GM03348 (cell line): ENCODE measurements around the gene PDE10A.
A peak's percentile ranks its signal among the peaks of the same experiment; 100 is the strongest.

Source experiments
- DNase-seq: peaks from one replicate; pipeline ENCODE4 v3.0.0; 2012; ENCODE audit warnings: low spot score

The PDE10A gene

DNA sequence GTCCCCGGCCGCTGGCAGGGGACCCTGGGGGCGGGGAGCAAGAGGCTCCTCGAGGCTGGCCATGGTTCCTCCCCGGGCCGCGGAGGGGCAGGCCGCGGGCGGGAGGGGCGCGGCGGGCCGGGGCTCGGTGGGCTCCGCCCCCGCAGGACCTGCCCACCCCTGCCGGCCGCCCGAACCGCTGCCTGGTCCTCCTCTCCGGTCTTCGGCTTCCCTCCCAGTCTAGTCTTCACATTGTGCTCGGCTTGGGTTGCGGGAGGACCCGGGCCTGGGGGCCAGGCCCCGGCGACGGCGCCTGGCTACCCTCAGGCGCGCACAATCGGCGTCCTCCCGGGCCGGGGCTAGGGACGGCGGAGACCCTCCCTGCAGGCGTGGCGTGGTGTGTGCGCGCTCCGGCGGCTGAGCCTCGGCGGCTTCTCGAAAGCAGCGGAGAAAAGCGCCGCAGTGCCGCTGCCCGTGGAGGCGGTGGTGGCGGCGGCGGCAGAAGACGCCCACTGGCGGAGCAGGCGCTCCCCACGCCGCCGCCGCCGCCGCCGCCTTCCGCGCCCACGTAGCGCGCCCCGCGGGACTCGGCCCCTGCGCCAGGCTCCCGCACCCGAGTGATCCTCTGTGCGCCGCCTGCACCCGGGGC, at the start of gene PDE10A:
TSS of gene PDE10A (minus strand) at position 493 of the 628 bp plus-strand sequence. CDS start at position 63, 430 bp downstream.
- peak; percentile 70 for DNase-seq

DNA sequence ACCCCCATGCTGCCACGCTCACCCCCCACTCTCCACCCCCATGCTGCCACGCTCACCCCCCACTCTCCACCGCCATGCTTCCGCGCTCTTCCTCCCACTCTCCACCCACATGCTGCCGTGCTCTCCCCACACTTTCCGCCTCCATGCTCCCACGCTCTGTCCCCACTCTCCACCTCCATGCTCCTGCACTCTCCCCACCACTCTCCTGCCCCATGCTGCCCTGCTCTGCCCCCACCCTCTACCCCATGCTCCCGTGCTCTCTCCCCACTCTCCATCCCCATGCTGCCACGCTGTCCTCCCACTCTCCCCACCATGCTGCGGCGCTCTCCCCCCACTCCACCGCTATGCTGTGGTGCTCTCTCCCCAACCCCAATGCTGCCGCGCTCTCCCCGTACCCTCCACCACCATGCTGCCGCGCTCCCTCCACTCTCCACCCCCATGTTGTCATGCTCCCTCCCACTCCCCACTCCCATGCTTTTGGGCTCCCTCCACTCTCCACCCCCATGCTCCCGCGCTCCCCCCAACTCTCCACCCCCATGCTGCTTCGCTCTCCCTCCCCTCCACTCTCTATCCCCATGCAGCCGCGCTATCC, 46.0 kb upstream of the PDE10A start:
- DNase-seq = no peak

- no peak for DNase-seq
Observed at GRCh38 chr6:165707067-165707853, 44.2 kb upstream of the PDE10A start.

DNA sequence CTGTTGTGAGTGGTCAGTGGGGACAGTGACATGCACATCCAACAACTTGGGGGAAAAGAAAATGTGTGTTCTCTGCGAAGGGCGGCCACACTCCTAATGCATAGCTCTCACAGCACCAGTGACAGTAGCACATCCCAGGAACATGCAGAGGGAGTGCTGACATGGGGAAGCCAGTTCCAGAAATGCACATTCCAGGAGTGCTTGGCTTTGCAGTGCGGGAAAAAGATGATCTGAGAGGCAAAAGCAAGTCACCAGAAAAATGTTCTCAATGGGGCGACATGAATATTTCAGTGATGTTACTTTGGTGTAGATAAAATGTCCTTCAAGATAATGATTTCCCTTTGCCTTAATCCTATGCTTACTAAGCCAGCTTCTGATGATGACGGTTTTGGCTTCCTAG, 42.9 kb upstream of the PDE10A start:
- no peak for DNase-seq

DNA sequence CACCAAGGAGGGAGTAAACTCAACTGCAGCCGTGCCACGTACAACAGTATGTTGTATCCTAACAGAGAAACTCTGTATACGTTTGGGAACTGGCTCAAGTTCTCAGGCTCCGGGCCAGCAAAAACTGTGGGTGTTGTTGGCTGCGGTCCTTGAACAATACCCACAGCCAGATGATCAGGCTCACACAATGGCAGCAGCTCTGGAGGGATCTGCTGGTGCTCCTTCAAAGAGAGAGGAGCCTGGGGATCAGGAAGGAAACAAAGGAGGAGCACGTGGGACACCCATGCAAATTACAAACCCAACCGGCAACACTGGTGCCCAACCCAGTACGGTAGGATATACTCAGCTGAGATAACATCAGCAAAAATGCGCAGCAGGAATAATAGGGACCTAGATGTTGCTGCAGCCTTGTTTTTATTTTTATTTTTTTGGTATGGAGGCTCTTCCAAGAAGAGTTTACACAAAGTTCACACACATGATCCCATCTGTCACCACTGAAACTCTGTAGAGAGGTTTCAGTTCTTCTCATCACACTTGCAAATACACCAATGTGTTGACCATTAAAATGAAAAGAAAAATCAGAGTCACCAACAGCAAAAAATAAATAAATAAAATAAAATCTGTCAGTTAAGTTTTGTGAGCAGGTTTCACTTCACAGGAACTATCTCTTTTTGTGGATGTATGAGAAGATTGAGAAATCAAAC, 41.2 kb upstream of the PDE10A start:
- DNase-seq = no peak

DNA sequence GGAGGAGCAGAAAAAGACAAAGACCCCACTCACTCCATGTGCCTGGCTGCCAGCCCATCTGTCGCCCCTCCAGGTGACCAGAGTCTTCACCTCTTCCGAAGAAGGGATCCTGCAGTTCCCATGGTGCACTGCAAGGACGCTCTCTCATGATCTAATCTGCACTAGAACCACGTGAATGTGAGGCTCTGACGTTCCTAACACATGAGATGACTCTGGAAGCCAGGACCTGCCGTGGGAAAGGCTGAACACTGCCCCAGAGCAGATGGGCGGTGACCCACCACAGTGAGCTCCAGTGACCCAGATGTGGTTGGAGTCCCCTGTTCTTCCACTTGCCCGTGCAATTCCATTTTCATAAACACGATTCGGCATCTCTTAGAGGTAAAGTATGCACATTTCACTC, 39.6 kb upstream of the PDE10A start:
- no peak for DNase-seq

GRCh38 chr6:165701564-165702354, 38.7 kb upstream of the PDE10A start:
- no peak for DNase-seq

GRCh38 chr6:165701005-165701404, 38.0 kb upstream of the PDE10A start:
- DNase-seq = no peak

DNA sequence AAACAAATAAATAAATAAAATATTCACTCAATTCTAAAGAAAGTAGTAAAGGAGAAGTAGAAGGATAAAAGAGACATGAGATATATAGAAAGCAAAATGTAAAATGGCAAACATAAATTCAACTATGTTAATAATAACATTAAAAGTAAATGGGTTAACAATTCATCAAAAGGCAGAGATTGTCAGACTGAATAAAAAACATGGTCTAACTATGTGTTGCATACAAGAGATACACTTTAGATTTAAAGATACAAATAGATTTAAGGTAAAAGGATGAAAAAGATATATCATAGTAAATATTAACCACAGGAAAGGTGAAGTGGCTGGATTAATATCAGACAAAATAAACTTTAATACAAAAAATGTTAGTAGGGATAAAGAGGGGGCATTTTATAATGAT, 35.8 kb upstream of the PDE10A start:
- no peak for DNase-seq

DNA sequence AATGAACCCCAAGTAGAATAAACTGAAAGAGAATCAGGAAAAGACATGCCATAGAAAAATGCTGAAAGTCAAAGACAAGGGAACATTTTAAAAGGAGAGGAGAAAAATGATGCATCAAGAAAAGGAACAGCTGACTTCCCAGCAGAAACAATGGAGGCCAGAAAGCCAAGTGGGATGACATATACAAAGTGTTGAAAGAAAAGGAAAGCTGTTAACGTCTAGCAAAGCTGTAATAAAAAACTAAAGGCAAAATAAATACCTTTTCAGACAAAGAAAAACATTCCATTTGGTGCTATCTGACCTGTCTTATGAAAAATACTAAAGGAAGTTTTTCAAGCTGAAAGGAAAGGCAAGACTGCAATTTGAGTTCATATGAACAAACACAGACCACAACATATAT, 34.1 kb upstream of the PDE10A start:
- DNase-seq = no peak

DNA sequence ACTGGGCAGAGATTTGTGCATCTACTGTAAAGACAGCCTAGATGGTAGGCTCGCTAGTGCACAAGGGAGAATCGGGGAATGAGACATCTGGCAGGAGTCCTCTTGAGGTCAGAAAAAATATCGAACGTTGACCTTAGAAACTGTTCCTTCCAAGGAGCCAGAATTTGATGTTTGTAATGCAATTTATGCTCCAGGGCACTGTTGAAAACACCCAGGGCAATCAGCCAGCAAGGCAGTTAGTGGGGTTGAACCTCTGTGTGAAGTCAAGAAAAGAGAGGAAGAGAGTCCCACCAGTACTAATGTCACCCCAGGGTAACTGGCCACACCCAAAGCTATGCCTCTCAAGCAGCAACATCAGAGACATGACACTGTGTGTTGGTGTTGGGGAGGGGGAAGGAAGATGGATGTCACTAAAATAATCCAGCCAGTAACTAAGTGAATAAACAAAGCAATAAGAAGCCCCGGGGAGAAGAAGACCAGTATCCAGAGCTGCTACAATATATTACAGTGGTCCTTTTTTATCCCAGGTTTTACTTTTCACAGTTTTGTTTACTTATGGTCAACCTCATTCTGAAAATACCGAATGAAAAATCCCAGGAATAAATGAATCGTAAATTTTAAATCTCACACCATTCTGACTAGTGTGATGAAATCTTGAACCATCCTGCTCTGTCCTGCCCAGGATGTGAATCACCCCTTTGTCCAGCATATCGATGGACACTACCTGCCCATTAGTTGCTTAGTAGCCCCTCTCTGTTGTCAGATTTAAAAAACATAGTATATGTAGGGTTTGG, 32.9 kb upstream of the PDE10A start:
- DNase-seq = no peak

- DNase-seq = no peak
Observed at GRCh38 chr6:165694296-165694695, 31.3 kb upstream of the PDE10A start.

GRCh38 chr6:165692106-165692653, 29.1 kb upstream of the PDE10A start:
- DNase-seq = no peak

GRCh38 chr6:165689699-165690098, 26.7 kb upstream of the PDE10A start:
- no peak for DNase-seq

DNA sequence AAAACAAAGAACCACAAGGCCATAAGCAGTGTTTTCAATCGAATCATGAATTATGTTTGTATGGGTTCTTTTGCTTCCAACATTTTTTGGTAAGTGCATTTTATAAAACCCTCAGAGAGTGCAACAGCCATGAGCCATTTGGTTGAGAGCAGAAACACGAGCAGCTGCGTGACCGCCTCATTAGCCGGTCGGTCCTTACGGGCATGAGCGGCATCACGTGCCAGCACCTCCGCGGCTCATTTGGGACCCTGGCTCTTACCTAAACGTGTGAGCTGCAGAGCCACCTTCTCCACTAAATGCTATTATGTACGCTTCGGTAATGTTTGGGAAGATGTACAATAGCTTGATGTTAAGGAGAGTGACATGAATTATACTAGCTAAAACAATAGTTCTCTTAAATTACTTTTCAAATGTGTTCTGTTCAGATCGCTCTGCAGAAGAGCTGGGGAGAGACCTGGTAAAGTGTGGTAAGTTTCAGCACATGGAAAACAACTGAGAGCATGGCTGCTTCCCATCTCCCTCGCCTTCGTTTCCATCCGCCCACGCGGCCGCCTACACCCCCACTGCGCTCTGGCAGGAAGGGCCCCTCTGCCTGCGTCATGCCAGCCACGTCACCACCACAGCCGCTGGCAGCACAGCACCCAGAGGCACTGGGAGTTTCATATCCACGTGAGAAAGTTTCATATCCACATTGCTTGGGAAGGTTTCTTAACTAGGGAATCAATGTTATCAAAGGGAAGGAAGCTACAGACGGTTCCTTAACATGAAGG, 23.7 kb upstream of the PDE10A start:
- no peak for DNase-seq

DNA sequence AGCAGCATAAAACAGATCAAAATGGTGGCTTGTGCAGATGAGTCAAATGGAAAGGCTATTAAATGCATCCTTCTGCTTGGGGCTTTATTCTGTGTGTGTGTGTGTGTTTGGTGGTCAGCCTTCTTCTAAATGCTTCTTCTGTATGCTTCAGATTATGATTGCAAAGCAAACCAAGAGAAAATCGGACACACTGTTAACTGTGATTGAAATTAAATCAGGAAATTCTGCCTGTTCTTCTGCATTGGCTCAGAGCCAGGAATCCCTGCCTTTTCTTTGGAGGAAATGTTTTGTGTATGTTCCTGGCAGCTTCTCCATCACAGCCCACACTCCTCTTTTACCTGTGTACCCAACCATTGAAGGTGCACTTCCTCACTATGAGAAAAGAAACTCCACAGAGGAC, 22.3 kb upstream of the PDE10A start:
- no peak for DNase-seq

- DNase-seq = no peak
Observed at GRCh38 chr6:165684333-165684732, 21.3 kb upstream of the PDE10A start.

DNA sequence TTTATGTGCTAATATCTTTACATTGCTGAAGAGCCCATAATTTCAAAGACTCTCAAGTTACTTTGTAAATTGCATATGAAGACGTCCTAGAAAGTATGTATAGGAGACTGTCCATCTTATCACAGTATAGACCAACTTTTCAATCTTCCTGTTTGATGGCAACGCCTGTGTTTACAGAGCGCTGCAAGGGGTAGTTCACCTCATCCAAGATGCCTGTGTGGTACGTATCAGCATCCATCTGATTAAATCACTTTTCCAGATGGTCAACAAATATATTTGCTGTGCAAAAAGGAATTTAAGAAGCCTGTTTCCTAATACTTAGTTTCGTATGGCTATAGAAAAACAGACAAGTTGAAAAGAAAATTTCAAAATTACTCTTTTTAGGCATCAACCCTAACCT, 17.9 kb upstream of the PDE10A start:
- no peak for DNase-seq

DNA sequence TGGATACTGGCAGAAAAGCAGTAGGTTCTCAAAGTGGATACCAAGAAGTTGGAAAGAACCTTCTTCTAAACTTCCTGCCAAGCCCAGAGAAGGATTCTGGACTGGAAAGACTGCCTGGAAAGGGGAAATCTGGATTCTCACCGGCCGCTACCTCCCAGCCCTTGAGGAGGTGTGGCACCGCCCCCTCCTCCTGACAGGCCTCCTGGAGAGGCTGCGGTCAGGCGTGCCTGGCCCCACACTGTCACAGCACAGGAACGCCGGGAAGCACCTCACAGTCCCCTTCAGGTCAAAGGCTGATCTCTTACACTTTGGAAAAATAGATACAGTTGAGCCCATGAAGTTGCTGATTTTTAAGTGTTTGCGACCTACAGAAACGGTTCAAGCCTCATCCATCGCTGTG, 16.3 kb upstream of the PDE10A start:
- DNase-seq = no peak

GRCh38 chr6:165678904-165679303, 15.9 kb upstream of the PDE10A start:
- DNase-seq = no peak
